Memory B cell (primary cell): ENCODE results near the gene MTRF1.

Experiments
- ATAC-seq: fragments of 150-1000 bp; cut with Tn5 transposase; 2 replicates; pipeline ENCODE4 v1.10.0; 2021; ENCODE audit warnings: low read depth, mild to moderate bottlenecking, moderate library complexity
- DNase-seq, 2 donors: peaks; one replicate each; pipeline ENCODE4 v3.0.0; 2022; ENCODE audit warnings: low spot score in 2 of 2
- H3K27ac Mint-ChIP-seq: one replicate; pipeline ENCODE4 v1.8.0; 2022; ENCODE audit warnings: mild to moderate bottlenecking, moderate library complexity, mixed read lengths
- H3K27me3 Mint-ChIP-seq: one replicate; pipeline ENCODE4 v1.8.0; 2022; ENCODE audit warnings: mixed read lengths
- H3K36me3 Mint-ChIP-seq: one replicate; pipeline ENCODE4 v1.8.0; 2022; ENCODE audit warnings: mild to moderate bottlenecking, mixed read lengths
- H3K4me1 Mint-ChIP-seq: one replicate; pipeline ENCODE4 v1.8.0; 2022; ENCODE audit warnings: mixed read lengths
- H3K4me3 Mint-ChIP-seq: one replicate; pipeline ENCODE4 v1.8.0; 2022; ENCODE audit warnings: mild to moderate bottlenecking, moderate library complexity, mixed read lengths
- H3K9me3 Mint-ChIP-seq: one replicate; pipeline ENCODE4 v1.8.0; 2022; ENCODE audit warnings: mixed read lengths

The MTRF1 gene

DNA sequence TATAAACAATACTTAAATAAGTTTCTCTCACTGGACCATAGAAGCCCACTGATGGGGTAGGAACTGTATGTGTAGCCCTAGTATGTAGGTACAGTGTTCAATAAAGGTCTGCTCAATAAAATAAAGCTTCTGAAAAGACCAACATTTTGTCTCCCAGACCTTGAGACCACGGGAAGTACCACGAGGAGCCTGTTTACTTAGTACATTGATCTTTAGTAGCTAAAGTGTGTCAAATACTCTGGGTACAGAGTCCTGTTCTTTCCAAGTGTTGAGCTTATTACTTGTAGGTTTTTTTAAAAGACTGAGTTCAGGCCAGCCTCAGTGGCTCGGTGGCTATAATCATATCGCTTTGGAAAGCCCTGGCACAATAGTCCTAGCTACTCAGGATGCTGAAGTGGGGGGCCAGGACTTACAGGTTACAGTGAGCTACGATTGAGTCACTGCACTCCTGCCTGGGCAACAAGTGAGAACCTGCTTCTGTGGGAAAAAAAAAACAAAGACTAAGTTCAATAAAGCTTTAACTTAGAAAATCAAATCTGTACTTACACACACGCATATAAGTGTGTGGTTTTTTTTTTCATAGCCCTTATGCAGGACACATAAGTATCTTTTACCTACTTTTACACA lies 3.4 kb downstream of the MTRF1 start:
- no peak for DNase-seq
- Mint-ChIP-seq H3K27ac (no peak overlapping the region), H3K4me3 (no peak overlapping the region), H3K9me3 (no peaks in the 10 kb centered on the region), H3K27me3 (no peaks in the 10 kb centered on the region), H3K4me1 (peaks cover 15% of the 10 kb centered on the region), H3K36me3 (peaks cover 20% of the 10 kb centered on the region)
- no peak for ATAC-seq

DNA sequence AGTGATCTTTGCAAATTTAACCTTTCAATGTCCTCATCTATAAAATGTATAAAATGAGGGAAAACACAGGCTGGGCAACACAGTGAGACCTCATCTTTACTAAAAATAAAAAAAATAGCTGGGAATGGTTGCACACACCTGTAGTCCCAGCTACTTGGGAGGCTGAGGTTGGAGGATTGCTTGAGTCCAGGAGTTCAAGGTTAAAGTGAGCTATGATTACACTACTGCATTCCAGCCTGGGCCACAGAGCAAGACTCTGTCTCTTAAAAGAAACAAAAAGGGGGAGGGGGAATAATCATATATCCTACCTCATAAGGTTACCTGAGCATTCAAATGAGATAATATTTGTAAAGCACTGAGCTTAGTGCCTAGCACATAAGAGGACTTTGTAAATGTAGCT lies 5.8 kb downstream of the MTRF1 start:
- ATAC-seq, result no peak

DNA sequence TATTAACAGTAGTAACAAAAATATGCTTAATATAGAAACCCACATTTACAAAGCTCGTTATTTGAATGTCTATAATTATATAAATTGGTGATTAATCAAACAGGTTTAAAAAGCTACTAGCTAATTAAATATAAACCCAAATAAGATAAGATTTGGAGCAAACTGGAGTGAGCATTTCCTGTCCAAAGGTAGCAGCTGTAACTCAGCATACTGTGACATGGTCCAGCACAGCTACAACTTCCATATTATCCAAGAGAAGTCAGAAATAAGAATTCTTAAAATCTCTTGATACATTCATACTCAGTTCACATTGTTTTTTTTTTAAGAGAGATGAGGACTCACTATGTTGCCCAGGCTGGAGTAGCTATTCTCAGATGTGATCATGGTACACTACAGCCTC lies 8.5 kb downstream of the MTRF1 start:
- H3K27me3 Mint-ChIP-seq, result no peaks in the 10 kb centered on the region
- ATAC-seq, result no peak
- H3K4me3 Mint-ChIP-seq, result no peak overlapping the region
- no peaks in the 10 kb centered on the region for H3K9me3 Mint-ChIP-seq
- DNase-seq, result no peak
- H3K36me3 Mint-ChIP-seq, result peaks cover 38% of the 10 kb centered on the region
- peaks cover 10% of the 10 kb centered on the region for H3K4me1 Mint-ChIP-seq
- H3K27ac Mint-ChIP-seq, result no peak overlapping the region

More for the DNA sequence above, 5.8 kb downstream of the MTRF1 start:
- Mint-ChIP-seq H3K4me1 (peaks cover 10% of the 10 kb centered on the region), H3K27me3 (no peaks in the 10 kb centered on the region), H3K27ac (no peak overlapping the region), H3K9me3 (no peaks in the 10 kb centered on the region), H3K36me3 (peaks cover 28% of the 10 kb centered on the region), H3K4me3 (no peak overlapping the region)
- no peak for DNase-seq

DNA sequence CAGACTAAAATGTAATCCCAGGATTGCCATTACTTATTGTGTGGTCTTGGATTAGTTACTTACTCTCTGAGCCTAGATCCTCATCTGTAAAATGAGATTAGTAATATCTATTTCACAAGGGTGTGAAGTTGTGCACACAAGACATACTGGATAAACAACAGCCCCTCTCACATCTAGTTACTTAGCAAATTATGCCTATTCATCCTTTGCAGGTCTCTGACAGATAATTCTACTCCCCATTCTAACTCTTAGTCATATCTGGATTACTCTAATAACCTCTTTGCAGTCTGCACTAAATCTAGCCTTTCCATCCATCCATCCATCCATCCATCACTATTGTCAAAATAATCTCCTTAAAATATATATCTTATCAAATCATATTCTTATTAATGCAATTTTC lies 12.4 kb downstream of the MTRF1 start:
- H3K9me3 Mint-ChIP-seq, result no peaks in the 10 kb centered on the region
- H3K4me1 Mint-ChIP-seq, result no peaks in the 10 kb centered on the region
- no peaks in the 10 kb centered on the region for H3K27me3 Mint-ChIP-seq
- ATAC-seq (no peak), DNase-seq (no peak)
- no peak overlapping the region for H3K4me3 Mint-ChIP-seq
- peaks cover 28% of the 10 kb centered on the region for H3K36me3 Mint-ChIP-seq
- H3K27ac Mint-ChIP-seq, result no peak overlapping the region

DNA sequence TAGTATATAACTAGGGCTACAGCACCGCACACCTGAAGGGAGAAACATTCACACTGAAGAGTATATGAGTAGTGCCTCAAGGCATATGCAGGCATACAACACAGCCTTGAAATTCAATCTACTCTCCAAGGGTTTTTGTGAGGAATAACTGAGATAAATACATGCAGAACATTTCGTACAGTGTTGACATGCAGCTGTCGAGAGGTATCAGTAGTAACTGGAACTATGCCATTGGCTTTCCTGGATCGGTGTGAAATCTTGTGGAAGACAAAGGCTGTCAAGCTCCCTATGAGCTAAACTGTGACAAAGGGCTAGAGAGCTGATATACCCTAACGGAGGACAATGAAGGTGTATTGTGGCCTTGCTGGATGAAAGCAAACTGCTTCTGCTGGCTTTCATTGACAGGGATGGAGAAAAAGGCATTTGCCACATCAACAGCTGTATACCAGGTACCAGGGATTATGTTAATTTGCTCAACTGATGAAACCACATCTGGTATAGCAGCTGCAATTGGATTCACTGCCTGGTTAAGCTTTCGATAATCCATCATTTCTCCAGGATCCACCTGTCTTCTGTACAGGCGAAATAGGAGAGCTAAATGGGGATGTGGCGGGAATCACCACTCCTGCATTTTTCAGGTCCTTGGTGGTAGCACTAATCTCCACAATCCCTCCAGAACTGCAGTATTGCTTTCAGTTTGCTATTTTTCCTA lies 16.3 kb downstream of the MTRF1 start:
- H3K27ac Mint-ChIP-seq, result no peak overlapping the region
- no peak overlapping the region for H3K4me3 Mint-ChIP-seq

DNA sequence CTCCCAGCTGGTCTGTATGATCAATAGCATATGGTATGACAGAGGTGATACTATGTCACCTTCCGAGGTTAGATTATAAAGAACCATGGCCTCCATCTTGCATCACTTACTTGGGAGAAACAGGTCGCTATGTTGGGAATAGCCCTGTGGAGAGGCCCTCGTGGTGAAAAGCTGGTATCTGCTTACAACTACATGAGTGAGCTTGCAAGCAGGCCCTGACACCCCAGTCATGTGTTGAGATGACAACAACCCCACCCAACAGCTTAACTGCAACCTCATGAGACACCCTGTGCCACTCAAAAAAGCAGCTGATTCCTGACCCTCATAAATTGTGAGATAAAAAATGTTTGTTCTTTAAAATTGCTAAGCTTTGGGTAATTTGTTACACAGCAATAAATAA lies 18.8 kb downstream of the MTRF1 start:
- no peaks in the 10 kb centered on the region for H3K4me1 Mint-ChIP-seq
- no peak for ATAC-seq
- H3K36me3 Mint-ChIP-seq, result peaks cover 9% of the 10 kb centered on the region
- H3K9me3 Mint-ChIP-seq, result no peaks in the 10 kb centered on the region
- no peak for DNase-seq
- H3K27ac Mint-ChIP-seq, result no peak overlapping the region
- H3K27me3 Mint-ChIP-seq, result no peaks in the 10 kb centered on the region
- no peak overlapping the region for H3K4me3 Mint-ChIP-seq

More for the DNA sequence above, 16.3 kb downstream of the MTRF1 start:
- Mint-ChIP-seq H3K36me3 (peaks cover 18% of the 10 kb centered on the region), H3K27me3 (no peaks in the 10 kb centered on the region), H3K9me3 (no peaks in the 10 kb centered on the region), H3K4me1 (no peaks in the 10 kb centered on the region)
- DNase-seq (no peak), ATAC-seq (no peak)

DNA sequence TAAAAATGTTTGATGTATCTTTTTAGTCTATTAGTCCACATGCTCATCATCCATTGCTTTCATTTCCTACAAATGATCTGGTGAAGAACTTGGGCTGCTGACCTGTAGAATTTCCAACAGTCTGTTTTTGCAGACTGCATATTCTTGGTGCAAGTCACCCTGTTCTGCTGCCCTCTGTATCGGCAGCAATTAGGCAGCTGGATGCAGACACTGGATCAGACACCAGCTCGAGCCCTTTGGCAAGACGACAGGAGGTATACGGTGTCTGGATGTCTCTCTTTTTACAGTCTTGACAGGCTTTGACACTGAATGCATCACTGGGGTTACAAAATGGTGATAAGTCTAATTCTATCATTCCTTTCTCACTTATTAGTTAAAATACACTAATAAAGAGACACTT lies 21.8 kb downstream of the MTRF1 start:
- no peak for ATAC-seq
- DNase-seq, result no peak
- Mint-ChIP-seq H3K27ac (no peak overlapping the region), H3K4me1 (no peaks in the 10 kb centered on the region), H3K9me3 (no peaks in the 10 kb centered on the region), H3K27me3 (no peaks in the 10 kb centered on the region), H3K4me3 (no peak overlapping the region), H3K36me3 (peaks cover 14% of the 10 kb centered on the region)

DNA sequence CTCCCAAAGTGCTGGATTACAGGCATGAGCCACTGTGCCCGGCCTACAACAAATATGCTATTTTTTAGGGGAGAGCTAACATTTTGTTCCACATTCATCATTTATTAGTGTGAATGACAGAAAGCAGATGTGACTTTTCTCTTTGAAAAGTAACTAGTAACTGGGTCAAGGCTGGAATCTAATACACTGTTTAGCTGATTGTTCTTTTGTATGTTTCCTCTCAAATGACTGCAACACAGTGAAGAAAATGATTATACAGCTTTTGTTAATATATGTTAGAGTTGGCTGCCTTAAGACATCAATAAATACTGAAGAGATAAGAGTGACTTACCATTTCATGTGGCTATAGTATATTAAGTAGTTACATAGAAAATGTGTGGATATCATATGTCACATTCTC lies 27.0 kb downstream of the MTRF1 start:
- peaks cover 27% of the 10 kb centered on the region for H3K36me3 Mint-ChIP-seq
- no peak overlapping the region for H3K27ac Mint-ChIP-seq

DNA sequence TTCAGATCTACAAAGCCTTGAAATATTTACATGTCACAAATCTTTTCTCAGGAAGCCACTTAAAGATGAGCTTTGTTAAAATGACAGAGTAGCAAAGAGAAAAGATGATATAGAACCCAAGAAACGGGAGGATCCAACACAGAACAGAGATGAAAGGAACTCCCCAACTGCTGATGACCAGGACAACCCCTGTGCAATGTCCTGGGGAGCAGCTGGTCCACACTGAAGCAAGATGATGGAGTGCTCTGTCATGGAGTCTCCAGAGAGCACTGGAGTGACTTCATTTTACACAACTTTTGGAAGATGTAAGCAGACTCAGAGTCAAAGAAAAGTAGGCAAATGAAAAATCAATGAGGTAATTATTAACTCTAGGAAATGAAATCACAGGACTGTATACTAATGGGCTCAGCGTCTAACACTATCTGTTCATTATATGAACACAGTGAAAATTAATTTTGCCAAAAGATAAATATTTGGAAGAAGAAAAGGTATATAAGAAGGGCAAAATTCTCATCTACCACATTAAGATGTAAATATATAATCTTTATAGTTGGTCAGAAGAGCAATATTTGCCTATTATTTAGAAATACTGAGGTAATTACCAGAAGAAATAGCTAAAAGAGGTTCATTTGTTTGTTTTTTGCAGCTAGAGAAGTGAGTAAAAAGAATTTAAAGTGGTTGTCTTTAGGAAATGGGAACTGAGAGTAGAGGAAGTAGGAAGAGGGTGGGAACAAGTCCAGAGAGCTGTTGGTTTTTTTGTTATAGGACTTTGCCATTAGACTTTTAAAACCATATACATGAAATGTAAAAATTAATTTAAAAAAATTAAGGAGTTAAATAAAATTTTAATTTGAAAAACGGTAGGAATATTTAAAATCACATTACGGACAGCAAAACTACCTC lies 30.5 kb downstream of the MTRF1 start:
- DNase-seq (no peak), ATAC-seq (no peak)
- Mint-ChIP-seq H3K9me3 (no peaks in the 10 kb centered on the region), H3K36me3 (peaks cover 25% of the 10 kb centered on the region), H3K4me1 (peaks cover 13% of the 10 kb centered on the region), H3K27me3 (no peaks in the 10 kb centered on the region), H3K4me3 (no peak overlapping the region), H3K27ac (peak overlapping the region; percentile 82)

More for the DNA sequence above, 27.0 kb downstream of the MTRF1 start:
- ATAC-seq (no peak), DNase-seq (no peak)
- Mint-ChIP-seq H3K9me3 (no peaks in the 10 kb centered on the region), H3K27me3 (no peaks in the 10 kb centered on the region), H3K4me1 (peaks cover 13% of the 10 kb centered on the region), H3K4me3 (no peak overlapping the region)

DNA sequence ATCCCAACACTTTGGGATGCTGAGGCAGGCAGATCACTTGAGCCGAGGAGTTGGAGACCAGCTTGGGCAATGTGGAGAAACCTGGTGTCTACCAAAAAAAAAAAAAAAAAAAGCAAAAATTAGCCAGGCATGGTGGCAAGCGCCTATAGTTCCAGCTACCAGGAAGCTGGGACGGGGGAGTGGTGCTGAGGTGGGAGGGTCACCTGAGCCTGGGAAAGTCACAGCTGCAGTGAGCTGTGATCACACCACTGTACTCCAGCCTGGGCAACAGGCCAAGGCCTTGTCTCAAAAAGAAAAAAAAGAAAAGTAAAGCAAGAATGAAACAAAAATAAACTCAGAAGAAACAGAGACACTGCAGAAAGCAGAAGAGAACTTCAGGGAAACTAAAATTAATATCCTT lies 31.6 kb downstream of the MTRF1 start:
- H3K27ac Mint-ChIP-seq, result no peak overlapping the region
- DNase-seq (no peak), ATAC-seq (no peak)
- H3K4me1 Mint-ChIP-seq, result peaks cover 13% of the 10 kb centered on the region
- H3K9me3 Mint-ChIP-seq, result no peaks in the 10 kb centered on the region
- no peaks in the 10 kb centered on the region for H3K27me3 Mint-ChIP-seq
- H3K4me3 Mint-ChIP-seq, result no peak overlapping the region
- peaks cover 26% of the 10 kb centered on the region for H3K36me3 Mint-ChIP-seq

DNA sequence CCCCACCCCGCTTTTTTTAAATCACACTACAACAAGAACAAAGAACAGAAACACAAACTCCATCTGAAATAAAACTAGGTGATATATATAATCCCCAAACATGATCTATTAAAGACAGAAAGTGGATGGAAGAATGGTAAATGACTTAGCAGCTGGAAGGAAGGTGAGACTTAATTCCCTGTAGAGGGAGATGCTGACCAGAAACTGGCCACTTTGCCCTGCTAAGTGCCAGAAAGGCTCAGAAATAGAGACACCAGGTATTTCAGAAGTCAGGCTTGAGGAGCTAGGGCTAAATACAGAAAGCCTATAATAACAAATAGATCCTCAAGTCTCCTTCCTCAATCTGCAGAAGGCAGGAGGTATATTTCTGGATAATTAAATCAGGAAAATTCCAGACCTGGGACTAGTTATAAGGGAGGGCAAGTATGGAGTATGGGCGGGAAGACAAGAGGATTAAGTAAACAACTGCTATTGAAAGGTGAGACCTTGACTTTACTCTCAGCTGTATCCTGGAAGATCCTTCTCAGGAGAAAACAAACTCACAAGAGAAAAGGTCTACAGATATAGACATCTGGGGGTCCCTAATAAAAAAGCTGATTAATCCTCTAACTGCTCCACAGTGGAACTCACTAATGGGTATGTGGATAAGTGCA lies 32.2 kb downstream of the MTRF1 start:
- H3K4me1 Mint-ChIP-seq, result peaks cover 13% of the 10 kb centered on the region
- peaks cover 28% of the 10 kb centered on the region for H3K36me3 Mint-ChIP-seq
- ATAC-seq (no peak), DNase-seq (no peak)
- H3K27me3 Mint-ChIP-seq, result no peaks in the 10 kb centered on the region
- no peaks in the 10 kb centered on the region for H3K9me3 Mint-ChIP-seq
- no peak overlapping the region for H3K4me3 Mint-ChIP-seq
- H3K27ac Mint-ChIP-seq, result no peak overlapping the region

DNA sequence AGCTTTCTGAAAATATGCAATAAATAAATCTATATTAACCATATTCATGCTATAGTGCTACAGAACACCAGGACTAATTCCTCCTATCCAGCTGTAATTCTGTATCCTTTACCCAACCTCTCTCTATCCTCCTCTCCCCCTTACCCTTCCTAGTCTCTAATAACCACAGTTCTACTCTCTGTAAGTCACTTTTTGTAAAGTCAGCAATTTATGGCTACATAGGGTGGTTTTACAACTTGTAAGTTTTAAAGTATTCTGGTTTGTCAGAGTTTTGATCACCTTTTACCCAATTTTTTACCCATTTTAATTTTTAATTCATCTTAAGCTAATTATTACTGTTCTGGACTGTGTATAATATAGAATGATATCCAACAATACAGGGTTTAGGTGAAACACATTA lies 34.0 kb downstream of the MTRF1 start:
- ATAC-seq (no peak), DNase-seq (no peak)
- Mint-ChIP-seq H3K27ac (no peak overlapping the region), H3K4me3 (no peak overlapping the region), H3K36me3 (peaks cover 22% of the 10 kb centered on the region), H3K9me3 (no peaks in the 10 kb centered on the region), H3K27me3 (no peaks in the 10 kb centered on the region), H3K4me1 (peaks cover 13% of the 10 kb centered on the region)

DNA sequence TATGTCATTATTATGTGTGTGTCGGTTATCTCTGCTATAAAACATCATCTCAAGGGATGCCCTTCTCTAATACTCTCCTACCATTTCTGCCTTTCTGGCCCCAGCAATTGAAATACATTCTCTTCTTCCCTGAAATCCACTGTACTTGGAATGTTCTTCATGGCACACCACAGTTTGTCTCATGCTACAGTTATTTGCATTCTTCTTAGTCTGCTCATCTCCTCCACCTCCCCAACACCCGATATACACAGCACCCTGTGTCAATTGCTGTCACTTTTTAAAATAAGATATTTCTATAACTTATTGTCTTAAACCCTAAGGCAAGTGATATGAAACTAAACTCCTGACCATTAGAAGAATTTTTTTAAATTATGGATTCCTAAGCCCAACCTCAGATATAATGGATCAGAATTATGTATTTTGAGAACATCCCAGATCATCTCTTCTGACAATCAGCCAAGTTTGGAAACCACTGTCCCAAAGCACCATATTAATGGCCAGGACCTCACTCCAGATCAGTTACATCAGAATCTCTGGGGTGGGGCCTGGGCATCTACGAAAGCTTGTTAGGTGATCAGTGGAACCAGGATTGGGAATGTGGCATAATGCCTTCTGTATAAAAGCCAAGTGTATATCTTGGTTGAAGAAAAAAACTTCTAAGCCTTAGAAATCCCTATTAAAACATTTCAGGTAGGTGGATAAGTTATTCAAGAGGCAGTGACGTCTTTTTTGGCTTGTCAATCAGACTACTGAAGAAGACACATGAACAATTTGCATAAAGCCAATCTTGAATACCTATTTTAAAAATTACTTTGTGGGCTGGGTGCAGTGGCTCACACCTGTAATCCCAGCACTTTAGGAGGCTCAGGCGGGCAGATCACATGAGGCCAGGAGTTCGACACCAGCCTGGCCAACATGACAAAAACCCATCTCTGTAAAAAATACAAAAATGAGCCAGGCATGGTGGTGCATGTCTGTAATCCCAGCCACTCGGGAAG lies 39.0 kb downstream of the MTRF1 start:
- no peaks in the 10 kb centered on the region for H3K9me3 Mint-ChIP-seq
- peaks cover 17% of the 10 kb centered on the region for H3K36me3 Mint-ChIP-seq
- H3K4me3 Mint-ChIP-seq, result no peak overlapping the region
- no peak overlapping the region for H3K27ac Mint-ChIP-seq
- peaks cover 5% of the 10 kb centered on the region for H3K4me1 Mint-ChIP-seq
- DNase-seq (no peak), ATAC-seq (no peak)
- H3K27me3 Mint-ChIP-seq, result no peaks in the 10 kb centered on the region
